HG03066 (cell line): ENCODE measurements around the gene MEIS3.

ENCODE experiments used
- ATAC-seq: cut with Tn5 transposase; IDR thresholded peaks from one replicate; pipeline ENCODE4 v1.9.1; 2021; ENCODE audit warnings: low read depth; ENCODE audit not compliant: unreplicated experiment

The MEIS3 gene

DNA sequence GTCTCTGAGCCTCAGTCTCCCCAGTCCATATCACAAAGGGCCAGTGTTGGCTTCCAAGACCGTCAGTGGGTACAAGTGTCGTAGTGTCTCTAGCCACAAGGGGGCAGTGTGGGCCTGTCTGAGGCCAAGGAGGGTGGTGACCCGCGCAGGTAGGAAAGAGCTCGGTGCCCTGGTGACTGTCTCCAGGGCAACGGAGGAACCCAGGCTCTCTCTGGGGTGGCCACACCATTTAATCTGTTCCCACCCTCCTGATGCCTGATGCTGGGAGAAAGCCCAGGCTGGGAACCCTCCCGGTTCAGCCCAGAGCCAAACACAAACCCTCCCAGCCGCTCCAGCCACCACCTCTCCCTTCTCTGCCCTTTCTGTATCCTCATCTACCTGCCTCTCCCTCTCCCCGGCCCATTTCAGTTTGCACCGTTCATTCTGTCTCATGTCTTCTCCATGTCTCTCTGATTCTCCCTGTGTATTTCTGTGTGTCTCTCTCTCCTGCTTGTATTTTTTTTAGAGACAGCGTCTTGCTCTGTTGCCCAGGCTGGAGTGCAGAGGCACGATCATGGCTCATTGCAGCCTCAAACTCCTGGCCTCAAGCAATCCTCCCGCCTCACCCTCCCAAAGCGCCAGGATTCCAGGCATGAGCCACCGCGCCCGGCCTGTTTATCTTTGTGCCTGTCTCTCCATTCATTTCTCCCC, 17.5 kb upstream of the MEIS3 start:
- ATAC-seq = no peak

DNA sequence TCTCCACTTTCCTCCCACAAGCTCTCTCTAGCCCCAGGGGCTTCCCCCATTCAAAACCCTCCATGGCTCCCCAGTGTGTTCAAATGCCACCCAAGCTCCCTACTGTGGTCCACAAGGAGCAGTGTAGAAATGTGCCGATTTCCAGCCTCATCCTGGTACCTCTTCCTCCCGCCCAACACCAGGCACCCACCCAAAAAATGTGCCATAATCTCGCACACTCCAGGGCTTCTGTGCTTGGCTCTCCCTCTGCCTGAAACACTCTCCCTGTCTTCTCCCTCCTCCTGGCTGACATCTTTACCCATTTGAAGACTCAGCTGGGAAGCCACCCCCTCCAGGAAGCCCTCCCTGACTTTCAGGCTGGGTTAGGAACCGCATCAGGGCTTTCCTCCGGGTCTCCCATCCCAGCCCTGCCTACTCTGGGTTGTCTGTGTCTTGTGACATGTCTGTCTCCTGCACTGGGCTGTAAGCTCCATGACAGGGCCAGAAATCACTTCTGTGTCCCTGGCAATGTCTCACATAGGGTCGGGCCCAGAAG, 16.6 kb upstream of the MEIS3 start:
- no peak for ATAC-seq

DNA sequence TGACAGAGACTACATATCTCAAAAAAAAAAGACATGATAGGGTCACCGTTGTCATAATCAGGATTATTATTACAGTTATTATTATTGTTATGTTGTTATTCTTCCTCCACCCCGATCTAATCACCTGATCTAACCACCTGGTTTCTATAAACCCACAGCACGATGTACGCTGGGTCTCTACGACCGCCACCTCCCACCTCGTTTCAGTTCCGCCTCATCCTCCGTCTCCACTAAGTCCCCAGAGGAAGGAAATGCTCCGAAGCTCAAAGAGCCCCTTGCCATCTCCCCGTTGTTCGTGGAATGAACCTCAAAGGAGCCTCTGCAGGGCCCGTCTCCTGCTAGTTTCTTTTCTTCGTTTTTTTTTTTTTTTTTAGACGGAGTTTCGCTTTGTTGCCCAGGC, 15.9 kb upstream of the MEIS3 start:
- ATAC-seq = no peak

DNA sequence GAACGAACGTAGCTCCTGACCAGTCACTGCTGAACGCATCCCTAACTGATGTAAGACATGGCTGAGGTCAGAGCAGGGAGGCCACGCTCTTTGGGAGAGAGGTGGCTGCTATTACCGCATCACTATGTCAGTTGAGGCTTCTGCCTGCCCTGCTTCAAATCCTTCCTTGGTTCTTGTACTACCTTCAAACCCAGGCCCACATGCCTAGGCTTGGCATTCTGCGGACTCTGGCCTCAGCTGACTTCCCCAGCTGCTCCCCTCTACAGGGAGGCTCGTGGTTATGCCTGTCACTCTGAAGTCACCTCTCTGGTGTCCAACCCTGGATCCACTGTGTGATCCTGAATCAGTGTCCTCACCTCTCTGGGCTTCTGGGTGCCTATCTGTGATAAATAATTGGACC, 14.8 kb upstream of the MEIS3 start:
- no peak for ATAC-seq

DNA sequence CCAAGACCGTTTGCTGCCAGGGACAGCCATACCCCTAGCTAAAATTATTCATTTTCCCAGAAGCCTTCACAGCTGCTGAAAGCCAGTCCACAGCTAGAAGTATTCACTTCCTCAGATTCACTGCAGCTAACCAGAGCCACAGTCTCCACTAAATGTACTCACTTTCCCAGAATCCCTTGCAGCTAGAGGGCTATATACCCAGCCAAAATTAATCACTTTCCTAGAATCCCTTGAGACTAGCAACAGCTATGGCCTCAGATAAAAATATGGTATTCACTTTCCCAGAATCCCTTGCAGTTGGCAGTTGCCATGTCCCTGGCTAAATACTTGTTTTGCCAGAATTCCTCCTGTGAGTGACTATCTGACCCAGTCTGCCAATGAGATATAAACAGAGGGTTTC, 13.8 kb upstream of the MEIS3 start:
- no peak for ATAC-seq

DNA sequence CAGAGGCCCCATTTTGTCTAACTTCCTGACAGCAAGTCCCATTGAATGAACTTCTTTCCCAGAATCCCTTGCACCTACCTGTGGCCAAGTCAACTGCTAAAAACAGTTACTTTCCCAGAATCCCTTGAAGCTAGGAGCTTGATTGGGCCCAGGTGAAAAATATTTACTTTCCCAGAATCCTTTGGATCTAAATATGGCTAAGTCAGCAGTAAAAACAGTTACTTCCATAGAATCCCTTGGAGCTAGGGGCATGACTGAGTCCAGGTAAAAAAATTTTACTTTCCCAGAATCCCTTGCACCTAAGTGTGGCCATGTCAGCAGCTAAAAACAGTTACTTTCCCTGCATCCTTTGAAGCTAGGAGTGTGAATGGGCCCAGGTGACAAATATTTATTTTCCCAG, 13.2 kb upstream of the MEIS3 start:
- no peak for ATAC-seq

DNA sequence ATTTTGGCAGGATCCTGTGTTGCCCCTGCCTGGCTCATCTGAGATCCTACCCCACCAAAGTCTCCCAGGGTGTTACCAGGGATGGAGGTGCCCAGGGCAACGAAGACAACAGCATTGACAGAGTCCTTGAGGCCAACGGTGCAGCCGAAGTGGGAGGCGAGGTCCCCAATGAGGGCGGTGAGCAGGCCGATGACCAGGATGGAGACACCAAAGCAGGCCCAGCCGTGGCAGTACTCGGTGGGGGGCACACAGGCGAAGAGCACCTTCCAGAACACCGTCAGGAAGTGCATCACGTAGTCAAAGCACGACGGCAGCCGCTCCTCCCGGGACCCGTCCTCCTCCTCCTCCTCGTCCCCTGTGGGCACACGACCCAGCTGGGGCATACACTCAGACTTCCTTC, 12.8 kb upstream of the MEIS3 start:
- no peak for ATAC-seq

GRCh38 chr19:47430041-47430802, 10.9 kb upstream of the MEIS3 start:
- no peak for ATAC-seq

GRCh38 chr19:47429140-47429793, 9.9 kb upstream of the MEIS3 start:
- ATAC-seq = no peak

GRCh38 chr19:47428177-47428894, 9.0 kb upstream of the MEIS3 start:
- no peak for ATAC-seq

- no peak for ATAC-seq
Observed at GRCh38 chr19:47427241-47428176, 8.2 kb upstream of the MEIS3 start.

DNA sequence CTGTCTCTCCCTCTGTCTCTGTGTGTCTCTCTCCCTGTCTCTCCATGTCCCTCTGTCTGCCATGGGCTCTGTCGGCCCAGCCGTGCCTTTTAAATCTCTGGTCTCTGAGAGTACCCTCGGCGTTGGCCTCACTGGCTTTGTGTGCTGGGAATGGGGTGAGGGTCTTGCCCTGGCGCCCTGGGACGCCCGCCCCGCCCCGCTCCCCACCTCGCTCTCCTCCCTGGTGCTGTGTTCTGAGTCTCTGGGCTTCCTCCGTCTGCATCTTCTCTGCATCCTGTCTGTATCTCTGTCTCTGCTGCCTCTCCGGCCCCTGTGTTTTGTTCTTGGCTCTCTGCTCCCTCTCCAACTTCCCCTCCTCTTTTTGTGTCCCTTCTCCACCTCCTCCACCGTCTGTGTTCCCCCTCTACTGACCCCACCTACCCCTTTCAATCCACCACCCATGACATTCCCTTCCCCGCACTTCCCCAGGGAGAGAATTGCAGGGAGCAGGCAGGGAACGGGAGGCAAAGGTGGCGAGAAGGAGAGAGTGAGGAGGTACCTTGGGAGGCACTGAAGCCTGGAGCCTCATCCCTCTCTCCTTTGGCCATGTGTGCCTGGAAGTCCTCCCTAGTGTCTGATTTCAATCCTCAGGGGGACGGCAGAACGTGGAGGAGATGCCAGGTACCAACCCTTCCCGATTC, 4.0 kb upstream of the MEIS3 start:
- no peak for ATAC-seq

DNA sequence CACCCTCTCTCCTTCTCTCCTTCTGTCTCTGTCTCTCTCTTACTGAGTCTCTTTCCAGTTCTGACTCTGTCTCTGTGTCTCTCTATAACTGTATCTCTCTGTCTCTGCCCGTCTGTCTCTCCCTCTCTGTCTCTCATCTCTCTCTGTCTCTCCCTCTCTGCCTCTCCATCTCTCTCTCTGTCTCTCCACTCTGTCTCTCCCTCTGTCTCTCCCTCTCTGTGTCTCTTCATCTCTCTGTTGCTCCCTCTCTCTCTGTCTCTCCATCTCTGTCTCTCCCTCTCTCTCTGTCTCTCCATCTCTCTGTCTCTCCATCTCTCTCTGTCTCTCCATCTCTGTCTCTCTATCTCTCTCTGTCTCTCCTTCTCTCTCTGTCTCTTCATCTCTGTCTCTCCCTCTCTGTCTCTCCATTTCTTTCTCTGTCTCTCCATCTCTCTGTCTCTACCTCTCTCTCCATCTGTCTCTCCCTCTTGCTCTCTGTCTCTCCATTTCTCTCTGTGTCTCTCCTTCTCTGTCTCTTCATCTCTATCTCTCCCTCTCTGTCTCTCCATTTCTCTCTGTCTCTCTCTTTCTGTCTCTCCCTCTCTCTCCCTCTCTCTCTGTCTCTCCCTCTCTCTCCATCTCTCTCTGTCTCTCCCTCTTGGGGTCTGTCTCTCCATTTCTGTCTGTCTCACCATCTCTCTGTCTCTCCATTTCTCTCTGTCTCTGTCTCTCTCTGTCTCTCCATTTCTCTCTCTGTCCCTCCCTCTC, 3.3 kb upstream of the MEIS3 start:
- ATAC-seq = no peak

DNA sequence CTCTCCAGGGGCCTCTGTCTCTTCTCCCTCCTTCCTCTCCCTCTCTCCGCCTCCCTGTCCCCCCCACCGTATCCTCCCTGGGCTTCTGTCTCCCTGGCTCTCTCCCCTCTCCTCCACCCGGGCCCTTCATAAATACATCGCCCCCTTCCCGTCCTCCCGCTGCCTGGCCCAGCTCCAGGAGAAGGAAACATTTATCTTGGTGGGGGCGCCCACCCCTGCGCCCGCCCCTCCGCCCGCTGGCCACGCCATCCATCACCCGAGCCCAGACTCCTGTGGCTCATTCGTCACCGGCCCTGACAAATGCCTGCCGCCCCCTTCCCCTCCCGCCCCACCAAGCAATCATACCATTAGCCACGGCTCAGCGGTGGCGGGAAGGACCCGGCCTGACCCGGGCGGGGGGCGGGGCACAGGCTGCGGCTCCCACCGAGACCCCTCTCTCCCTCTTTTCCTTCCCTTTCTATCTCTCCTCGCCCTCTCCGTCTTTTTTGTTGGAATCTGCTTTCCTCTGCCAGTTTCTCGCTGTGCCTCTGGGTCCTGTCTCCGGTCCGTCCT, 2.6 kb upstream of the MEIS3 start:
- no peak for ATAC-seq

DNA sequence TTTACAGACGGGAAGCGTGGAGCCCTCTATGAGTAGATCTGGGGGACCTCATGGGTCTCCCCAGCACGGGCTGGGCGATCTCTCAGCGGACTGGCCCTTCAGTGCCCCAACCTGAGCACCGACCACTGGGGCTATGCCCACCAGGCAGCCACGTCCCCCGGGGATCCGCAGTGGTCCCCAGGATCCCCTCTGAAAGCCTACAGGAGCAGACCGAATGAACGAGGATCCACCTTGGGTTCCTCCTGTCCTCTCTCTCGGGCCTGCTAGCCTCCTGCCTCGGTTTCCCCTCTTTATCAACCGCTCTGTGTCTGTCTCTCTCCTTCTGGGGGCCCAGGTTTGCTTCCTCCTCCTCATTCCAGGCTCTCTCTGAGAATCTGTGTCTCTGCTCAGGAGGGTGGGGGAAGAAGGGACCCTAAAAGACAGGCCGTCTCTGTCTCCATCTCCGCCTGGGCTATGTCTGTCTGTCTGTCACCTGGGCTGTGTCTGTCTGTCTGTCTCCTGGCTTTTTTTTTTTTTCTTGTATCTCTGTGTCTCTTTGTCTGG, 2.0 kb upstream of the MEIS3 start:
- ATAC-seq = no peak

DNA sequence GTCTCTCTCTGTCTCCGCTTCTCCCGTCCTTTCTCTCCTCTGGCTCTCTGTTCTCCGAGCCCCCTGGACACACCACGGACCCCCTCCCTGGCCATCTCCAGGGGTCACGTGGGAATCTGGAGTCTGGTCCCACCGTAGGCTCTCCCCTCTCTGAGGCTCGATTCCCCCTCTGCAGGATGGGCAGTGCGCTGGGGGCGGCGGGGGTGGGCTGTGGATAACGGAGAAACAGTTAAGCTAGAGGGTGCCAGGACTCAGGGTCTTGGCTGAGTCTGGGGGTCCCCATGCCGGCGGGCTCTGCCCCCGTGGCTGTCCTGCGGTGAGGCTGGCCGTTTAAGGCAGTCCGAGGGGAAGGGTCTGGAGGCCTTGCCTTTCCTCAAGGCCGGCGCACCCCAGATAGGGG, 462 bp upstream of the MEIS3 start:
- ATAC-seq = no peak

GRCh38 chr19:47418692-47419029, 666 bp downstream of the MEIS3 start:
- ATAC-seq = no peak
